ENCODE data around the gene NLRP9. TPM values are rescaled to one million over a fixed set of nuclear protein-coding genes. Genes with fewer than 3 reads are reported as not detected.
"Not testable (repeated sequence)": the region's sequence is repeated elsewhere in the genome, so short reads cannot be mapped to it uniquely, and the experiment has no call there.

The NLRP9 gene
- total RNA-seq, 4 donors from 2014 or later, result not detected

DNA sequence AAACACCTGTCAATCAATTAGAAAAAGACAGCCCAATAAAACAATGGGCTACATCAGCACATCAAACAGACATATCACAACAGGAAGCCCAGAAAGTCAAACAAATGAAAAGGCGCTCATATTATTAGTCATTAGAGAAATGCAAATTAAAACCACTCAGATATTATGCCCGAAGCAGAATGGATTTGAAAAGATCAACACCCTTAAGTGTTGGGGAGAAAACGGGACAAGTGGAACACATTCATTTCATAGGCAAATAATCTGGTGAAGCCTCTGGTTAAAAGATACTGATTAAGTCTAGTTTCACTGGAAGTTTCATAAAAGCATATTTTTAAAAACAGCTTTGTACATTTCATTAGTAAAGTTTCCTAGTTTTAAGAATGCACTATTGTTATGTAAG, 17.4 kb downstream of the NLRP9 start:
- no peaks in the 10 kb centered on the region for H3K4me1 ChIP-seq
- no peak overlapping the region for H3K27ac ChIP-seq
- no peaks in the 10 kb centered on the region for H3K9me3 ChIP-seq
- whole genome bisulfite sequencing, result 83% methylated on average over 3 of the region's 3 CpGs
- DNase-seq (ENCODE audit: low spot score in 2 of 2), result no peak
- H3K27me3 ChIP-seq, result peaks cover 40% of the 10 kb centered on the region
- no peaks in the 10 kb centered on the region for H3K36me3 ChIP-seq
- no peak overlapping the region for H3K4me3 ChIP-seq
- TF ChIP-seq, protein P1, sequence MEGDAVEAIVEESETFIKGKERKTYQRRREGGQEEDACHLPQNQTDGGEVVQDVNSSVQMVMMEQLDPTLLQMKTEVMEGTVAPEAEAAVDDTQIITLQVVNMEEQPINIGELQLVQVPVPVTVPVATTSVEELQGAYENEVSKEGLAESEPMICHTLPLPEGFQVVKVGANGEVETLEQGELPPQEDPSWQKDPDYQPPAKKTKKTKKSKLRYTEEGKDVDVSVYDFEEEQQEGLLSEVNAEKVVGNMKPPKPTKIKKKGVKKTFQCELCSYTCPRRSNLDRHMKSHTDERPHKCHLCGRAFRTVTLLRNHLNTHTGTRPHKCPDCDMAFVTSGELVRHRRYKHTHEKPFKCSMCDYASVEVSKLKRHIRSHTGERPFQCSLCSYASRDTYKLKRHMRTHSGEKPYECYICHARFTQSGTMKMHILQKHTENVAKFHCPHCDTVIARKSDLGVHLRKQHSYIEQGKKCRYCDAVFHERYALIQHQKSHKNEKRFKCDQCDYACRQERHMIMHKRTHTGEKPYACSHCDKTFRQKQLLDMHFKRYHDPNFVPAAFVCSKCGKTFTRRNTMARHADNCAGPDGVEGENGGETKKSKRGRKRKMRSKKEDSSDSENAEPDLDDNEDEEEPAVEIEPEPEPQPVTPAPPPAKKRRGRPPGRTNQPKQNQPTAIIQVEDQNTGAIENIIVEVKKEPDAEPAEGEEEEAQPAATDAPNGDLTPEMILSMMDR (IDR thresholded peaks at IDR 0.05), result no peak
- TF ChIP-seq POLR2A (IDR thresholded peaks at IDR 0.05), result no peak
- no peak for TF ChIP-seq EP300 (IDR thresholded peaks at IDR 0.05)
- no peak for TF ChIP-seq POLR2AphosphoS5 (IDR thresholded peaks at IDR 0.05)

- Histone ChIP-seq H3K4me3 (no peak overlapping the region), H3K4me1 (no peaks in the 10 kb centered on the region), H3K36me3 (no peaks in the 10 kb centered on the region), H3K27ac (no peak overlapping the region), H3K27me3 (peaks cover 38% of the 10 kb centered on the region), H3K9me3 (no peaks in the 10 kb centered on the region)
- no peak for DNase-seq (ENCODE audit: low spot score in 2 of 2)
- WGBS, result 78% methylated on average over 5 of the region's 5 CpGs
- TF ChIP-seq EP300 (IDR thresholded peaks at IDR 0.05), result no peak
- TF ChIP-seq POLR2AphosphoS5 (IDR thresholded peaks at IDR 0.05), result no peak
- TF ChIP-seq POLR2A (IDR thresholded peaks at IDR 0.05), result no peak
- TF ChIP-seq, protein P1 (IDR thresholded peaks at IDR 0.05), result no peak
Observed at GRCh38 chr19:55720214-55720746, 17.9 kb downstream of the NLRP9 start.

- H3K27me3 ChIP-seq, result peaks cover 39% of the 10 kb centered on the region
- H3K9me3 ChIP-seq; H3K4me3 ChIP-seq; H3K27ac ChIP-seq; H3K4me1 ChIP-seq; H3K36me3 ChIP-seq; DNase-seq (ENCODE audit: low spot score in 2 of 2): not testable (repeated sequence)
- 33% methylated on average over 12 of the region's 13 CpGs for WGBS
Observed at GRCh38 chr19:55717879-55718711, 20.1 kb downstream of the NLRP9 start.

- peaks cover 37% of the 10 kb centered on the region for H3K27me3 ChIP-seq
- 69% methylated on average over 11 of the region's 11 CpGs for WGBS
Observed at GRCh38 chr19:55717251-55717650, 21.0 kb downstream of the NLRP9 start.

DNA sequence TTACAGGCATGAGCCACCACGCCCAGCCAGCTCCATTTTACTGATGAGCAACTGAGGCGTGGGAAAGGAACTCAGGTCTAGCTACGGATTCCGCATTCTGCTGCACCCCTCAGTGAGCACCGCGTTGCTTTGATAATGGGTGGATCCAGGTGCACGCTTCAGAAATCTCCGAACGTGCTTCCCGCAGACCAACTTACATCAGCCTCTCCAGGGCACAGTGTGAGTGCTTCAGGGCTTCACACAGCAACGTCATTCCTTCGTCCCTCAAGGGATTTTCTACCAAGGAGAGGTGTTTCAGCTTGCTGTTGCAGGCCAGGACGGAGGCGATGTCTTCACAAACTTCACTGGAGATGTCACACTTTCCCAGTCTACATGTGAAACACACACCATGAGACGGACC, 21.7 kb downstream of the NLRP9 start:
- no peak overlapping the region for H3K4me3 ChIP-seq
- DNase-seq (ENCODE audit: low spot score in 2 of 2), result no peak
- no peaks in the 10 kb centered on the region for H3K9me3 ChIP-seq
- TF ChIP-seq, protein P1 (IDR thresholded peaks at IDR 0.05), result no peak
- TF ChIP-seq POLR2A (IDR thresholded peaks at IDR 0.05) (no peak), EP300 (IDR thresholded peaks at IDR 0.05) (no peak), POLR2AphosphoS5 (IDR thresholded peaks at IDR 0.05) (no peak)
- peaks cover 36% of the 10 kb centered on the region for H3K27me3 ChIP-seq
- H3K4me1 ChIP-seq, result no peaks in the 10 kb centered on the region
- 69% methylated on average over 11 of the region's 15 CpGs for WGBS
- H3K27ac ChIP-seq, result no peak overlapping the region
- no peaks in the 10 kb centered on the region for H3K36me3 ChIP-seq

More at GRCh38 chr19:55717251-55717650, 21.0 kb downstream of the NLRP9 start:
- no peak overlapping the region for H3K27ac ChIP-seq
- no peaks in the 10 kb centered on the region for H3K4me1 ChIP-seq
- H3K4me3 ChIP-seq, result no peak overlapping the region
- no peaks in the 10 kb centered on the region for H3K9me3 ChIP-seq
- DNase-seq (ENCODE audit: low spot score in 2 of 2), result no peak
- H3K36me3 ChIP-seq, result no peaks in the 10 kb centered on the region
- TF ChIP-seq EP300 (IDR thresholded peaks at IDR 0.05) (no peak), POLR2AphosphoS5 (IDR thresholded peaks at IDR 0.05) (no peak), POLR2A (IDR thresholded peaks at IDR 0.05) (no peak)
- TF ChIP-seq, protein P1 (IDR thresholded peaks at IDR 0.05), result no peak

Measured in suprapubic skin (tissue), 4 donors.